ENCODE measurements around the gene SEMA4B.

DNA sequence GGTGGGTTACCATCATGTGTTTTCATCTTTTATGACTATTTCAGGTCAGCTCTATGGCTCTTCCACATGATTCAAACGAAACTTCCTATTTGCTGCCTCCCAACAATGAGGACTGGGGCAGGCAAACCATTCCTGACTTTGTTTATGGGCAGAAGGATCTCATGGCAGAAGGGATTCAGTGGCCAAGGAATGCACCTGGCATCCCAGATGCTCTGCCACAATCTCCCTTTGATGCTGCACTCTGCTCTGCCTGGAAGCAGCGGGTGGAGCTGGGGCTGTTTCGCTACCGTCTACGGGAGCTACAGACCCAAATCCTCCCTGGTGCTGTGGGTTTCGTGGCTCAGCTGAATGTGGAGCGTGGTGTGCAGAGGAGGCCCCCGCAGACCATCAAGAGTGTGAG lies 39.7 kb downstream of the SEMA4B start:
- TF ChIP-seq TEAD4 (IDR thresholded peaks at IDR 0.05; ENCODE audit: low read length), result no peak
- no peak for TF ChIP-seq TEAD4 (CRISPR knock-in tag; IDR thresholded peaks at IDR 0.05; ENCODE audit: borderline replicate concordance)
- no peak for TF ChIP-seq CBX8 (IDR thresholded peaks at IDR 0.05; ENCODE audit: borderline replicate concordance, extremely low read depth, low read depth, low read length, poor library complexity, severe bottlenecking)
- TF ChIP-seq ZNF589 (CRISPR knock-in tag; IDR thresholded peaks at IDR 0.05; ENCODE audit: low read depth), result no peak
- TF ChIP-seq BRCA1 (IDR thresholded peaks at IDR 0.05), result no peak
- no peak for TF ChIP-seq BRCA1 (CRISPR knock-in tag; IDR thresholded peaks at IDR 0.05)
- no peak for TF ChIP-seq CHD4 (IDR thresholded peaks at IDR 0.05; ENCODE audit: insufficient read depth, insufficient replicate concordance, low read depth, low read length, poor library complexity, severe bottlenecking)
- TF ChIP-seq, protein P1, sequence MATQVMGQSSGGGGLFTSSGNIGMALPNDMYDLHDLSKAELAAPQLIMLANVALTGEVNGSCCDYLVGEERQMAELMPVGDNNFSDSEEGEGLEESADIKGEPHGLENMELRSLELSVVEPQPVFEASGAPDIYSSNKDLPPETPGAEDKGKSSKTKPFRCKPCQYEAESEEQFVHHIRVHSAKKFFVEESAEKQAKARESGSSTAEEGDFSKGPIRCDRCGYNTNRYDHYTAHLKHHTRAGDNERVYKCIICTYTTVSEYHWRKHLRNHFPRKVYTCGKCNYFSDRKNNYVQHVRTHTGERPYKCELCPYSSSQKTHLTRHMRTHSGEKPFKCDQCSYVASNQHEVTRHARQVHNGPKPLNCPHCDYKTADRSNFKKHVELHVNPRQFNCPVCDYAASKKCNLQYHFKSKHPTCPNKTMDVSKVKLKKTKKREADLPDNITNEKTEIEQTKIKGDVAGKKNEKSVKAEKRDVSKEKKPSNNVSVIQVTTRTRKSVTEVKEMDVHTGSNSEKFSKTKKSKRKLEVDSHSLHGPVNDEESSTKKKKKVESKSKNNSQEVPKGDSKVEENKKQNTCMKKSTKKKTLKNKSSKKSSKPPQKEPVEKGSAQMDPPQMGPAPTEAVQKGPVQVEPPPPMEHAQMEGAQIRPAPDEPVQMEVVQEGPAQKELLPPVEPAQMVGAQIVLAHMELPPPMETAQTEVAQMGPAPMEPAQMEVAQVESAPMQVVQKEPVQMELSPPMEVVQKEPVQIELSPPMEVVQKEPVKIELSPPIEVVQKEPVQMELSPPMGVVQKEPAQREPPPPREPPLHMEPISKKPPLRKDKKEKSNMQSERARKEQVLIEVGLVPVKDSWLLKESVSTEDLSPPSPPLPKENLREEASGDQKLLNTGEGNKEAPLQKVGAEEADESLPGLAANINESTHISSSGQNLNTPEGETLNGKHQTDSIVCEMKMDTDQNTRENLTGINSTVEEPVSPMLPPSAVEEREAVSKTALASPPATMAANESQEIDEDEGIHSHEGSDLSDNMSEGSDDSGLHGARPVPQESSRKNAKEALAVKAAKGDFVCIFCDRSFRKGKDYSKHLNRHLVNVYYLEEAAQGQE (IDR thresholded peaks at IDR 0.05; ENCODE audit: borderline replicate concordance), result no peak
- TF ChIP-seq, protein P1 (CRISPR knock-in tag; IDR thresholded peaks at IDR 0.05; ENCODE audit: low read depth), result no peak
- TF ChIP-seq FOXK2 (conservative IDR thresholded peaks at IDR 0.05 in 1 of 2, IDR thresholded peaks at IDR 0.05 in 1 of 2; ENCODE audit: low read depth in 2 of 2), result no peak
- no peak for TF ChIP-seq ARNT (IDR thresholded peaks at IDR 0.05)
- no peak for TF ChIP-seq RBM17 (IDR thresholded peaks at IDR 0.05; ENCODE audit: borderline replicate concordance, low read depth, low read length)
- TF ChIP-seq, protein P2, sequence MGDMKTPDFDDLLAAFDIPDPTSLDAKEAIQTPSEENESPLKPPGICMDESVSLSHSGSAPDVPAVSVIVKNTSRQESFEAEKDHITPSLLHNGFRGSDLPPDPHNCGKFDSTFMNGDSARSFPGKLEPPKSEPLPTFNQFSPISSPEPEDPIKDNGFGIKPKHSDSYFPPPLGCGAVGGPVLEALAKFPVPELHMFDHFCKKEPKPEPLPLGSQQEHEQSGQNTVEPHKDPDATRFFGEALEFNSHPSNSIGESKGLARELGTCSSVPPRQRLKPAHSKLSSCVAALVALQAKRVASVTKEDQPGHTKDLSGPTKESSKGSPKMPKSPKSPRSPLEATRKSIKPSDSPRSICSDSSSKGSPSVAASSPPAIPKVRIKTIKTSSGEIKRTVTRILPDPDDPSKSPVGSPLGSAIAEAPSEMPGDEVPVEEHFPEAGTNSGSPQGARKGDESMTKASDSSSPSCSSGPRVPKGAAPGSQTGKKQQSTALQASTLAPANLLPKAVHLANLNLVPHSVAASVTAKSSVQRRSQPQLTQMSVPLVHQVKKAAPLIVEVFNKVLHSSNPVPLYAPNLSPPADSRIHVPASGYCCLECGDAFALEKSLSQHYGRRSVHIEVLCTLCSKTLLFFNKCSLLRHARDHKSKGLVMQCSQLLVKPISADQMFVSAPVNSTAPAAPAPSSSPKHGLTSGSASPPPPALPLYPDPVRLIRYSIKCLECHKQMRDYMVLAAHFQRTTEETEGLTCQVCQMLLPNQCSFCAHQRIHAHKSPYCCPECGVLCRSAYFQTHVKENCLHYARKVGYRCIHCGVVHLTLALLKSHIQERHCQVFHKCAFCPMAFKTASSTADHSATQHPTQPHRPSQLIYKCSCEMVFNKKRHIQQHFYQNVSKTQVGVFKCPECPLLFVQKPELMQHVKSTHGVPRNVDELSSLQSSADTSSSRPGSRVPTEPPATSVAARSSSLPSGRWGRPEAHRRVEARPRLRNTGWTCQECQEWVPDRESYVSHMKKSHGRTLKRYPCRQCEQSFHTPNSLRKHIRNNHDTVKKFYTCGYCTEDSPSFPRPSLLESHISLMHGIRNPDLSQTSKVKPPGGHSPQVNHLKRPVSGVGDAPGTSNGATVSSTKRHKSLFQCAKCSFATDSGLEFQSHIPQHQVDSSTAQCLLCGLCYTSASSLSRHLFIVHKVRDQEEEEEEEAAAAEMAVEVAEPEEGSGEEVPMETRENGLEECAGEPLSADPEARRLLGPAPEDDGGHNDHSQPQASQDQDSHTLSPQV (IDR thresholded peaks at IDR 0.05), result no peak
- TF ChIP-seq, protein P3, sequence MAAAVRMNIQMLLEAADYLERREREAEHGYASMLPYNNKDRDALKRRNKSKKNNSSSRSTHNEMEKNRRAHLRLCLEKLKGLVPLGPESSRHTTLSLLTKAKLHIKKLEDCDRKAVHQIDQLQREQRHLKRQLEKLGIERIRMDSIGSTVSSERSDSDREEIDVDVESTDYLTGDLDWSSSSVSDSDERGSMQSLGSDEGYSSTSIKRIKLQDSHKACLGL (CRISPR knock-in tag; IDR thresholded peaks at IDR 0.05; ENCODE audit: borderline replicate concordance, poor library complexity, severe bottlenecking), result no peak
- TF ChIP-seq, protein P4, sequence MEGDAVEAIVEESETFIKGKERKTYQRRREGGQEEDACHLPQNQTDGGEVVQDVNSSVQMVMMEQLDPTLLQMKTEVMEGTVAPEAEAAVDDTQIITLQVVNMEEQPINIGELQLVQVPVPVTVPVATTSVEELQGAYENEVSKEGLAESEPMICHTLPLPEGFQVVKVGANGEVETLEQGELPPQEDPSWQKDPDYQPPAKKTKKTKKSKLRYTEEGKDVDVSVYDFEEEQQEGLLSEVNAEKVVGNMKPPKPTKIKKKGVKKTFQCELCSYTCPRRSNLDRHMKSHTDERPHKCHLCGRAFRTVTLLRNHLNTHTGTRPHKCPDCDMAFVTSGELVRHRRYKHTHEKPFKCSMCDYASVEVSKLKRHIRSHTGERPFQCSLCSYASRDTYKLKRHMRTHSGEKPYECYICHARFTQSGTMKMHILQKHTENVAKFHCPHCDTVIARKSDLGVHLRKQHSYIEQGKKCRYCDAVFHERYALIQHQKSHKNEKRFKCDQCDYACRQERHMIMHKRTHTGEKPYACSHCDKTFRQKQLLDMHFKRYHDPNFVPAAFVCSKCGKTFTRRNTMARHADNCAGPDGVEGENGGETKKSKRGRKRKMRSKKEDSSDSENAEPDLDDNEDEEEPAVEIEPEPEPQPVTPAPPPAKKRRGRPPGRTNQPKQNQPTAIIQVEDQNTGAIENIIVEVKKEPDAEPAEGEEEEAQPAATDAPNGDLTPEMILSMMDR (IDR thresholded peaks at IDR 0.05 in 2 of 3, conservative IDR thresholded peaks at IDR 0.05 in 1 of 3; ENCODE audit: insufficient read depth in 2 of 3, low read depth in 1 of 3, low read length in 3 of 3), result no peak
- TF ChIP-seq, protein P5, sequence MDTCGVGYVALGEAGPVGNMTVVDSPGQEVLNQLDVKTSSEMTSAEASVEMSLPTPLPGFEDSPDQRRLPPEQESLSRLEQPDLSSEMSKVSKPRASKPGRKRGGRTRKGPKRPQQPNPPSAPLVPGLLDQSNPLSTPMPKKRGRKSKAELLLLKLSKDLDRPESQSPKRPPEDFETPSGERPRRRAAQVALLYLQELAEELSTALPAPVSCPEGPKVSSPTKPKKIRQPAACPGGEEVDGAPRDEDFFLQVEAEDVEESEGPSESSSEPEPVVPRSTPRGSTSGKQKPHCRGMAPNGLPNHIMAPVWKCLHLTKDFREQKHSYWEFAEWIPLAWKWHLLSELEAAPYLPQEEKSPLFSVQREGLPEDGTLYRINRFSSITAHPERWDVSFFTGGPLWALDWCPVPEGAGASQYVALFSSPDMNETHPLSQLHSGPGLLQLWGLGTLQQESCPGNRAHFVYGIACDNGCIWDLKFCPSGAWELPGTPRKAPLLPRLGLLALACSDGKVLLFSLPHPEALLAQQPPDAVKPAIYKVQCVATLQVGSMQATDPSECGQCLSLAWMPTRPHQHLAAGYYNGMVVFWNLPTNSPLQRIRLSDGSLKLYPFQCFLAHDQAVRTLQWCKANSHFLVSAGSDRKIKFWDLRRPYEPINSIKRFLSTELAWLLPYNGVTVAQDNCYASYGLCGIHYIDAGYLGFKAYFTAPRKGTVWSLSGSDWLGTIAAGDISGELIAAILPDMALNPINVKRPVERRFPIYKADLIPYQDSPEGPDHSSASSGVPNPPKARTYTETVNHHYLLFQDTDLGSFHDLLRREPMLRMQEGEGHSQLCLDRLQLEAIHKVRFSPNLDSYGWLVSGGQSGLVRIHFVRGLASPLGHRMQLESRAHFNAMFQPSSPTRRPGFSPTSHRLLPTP (IDR thresholded peaks at IDR 0.05; ENCODE audit: borderline replicate concordance, extremely low read depth, insufficient read length), result no peak
- TF ChIP-seq CREM (IDR thresholded peaks at IDR 0.05; ENCODE audit: low read depth), result no peak
